IPS-11a (cell line): Measurements from ENCODE around the gene ZNF107.
"Not testable (repeated sequence)": the region's sequence is repeated elsewhere in the genome, so short reads cannot be mapped to it uniquely, and the experiment has no call there.

Experiments used
- H3K4me3 ChIP-seq: one replicate; pipeline ENCODE4 v1.5.1; 2013; ENCODE audit warnings: low read depth, low read length, control low read depth

ZNF107 gene

DNA sequence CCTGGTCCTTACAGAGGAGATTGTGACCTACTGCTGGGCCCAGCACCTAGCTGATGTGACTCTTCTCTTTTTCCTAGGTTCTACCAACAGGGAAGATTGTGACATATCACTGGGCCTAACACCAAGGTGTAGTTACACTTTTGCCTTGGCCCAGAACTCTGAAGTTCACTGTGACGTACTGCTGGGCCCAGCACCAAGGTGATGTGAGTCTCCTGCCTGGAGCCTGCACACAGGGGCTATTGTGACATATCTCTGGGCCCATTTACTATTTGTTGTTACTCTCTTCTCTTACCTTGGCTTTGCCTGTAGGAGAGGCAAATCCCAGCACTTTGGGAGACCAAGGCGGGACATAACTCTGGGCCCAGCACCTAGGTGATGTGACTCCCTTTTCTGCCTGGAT is 23.1 kb upstream of the ZNF107 start:
- H3K4me3 ChIP-seq, result no peak overlapping the region

DNA sequence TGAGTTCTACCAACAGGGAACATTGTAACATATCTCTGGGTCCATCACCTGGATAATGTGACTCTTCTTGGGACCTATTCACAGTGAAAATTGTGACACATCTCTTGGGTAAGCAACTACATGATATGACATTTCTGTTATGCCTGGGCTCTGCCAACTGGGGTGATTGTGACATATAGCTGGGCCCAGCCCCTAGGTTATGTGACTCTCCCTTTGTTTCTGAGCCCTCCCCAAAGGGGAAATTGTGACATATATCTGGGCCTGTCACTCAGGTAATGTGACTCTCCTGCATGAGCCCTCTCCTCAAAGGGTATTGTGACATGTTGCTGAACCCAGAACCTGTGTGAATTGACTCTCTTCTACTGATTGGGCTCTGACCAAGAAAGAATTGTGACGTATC is 22.4 kb upstream of the ZNF107 start:
- no peak overlapping the region for H3K4me3 ChIP-seq

DNA sequence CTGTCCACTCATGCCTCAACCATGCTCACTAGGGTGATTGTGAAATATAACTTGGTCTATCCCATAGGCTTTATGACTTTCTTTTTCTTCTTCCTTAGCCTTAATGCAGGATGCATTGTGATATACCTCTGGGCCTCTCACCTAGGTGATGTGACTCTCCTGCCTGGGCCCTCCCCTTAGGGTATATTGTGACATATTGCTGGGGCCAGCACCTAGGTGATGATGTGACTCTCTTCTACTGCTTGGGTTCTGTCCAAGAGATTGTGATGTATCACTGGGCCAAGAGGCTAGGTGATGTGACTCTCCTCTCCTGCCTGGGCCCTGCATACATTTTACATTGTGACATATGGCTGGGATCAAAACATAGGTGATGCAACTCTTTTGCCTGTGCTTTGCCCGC is 14.7 kb upstream of the ZNF107 start:
- no peak overlapping the region for H3K4me3 ChIP-seq

DNA sequence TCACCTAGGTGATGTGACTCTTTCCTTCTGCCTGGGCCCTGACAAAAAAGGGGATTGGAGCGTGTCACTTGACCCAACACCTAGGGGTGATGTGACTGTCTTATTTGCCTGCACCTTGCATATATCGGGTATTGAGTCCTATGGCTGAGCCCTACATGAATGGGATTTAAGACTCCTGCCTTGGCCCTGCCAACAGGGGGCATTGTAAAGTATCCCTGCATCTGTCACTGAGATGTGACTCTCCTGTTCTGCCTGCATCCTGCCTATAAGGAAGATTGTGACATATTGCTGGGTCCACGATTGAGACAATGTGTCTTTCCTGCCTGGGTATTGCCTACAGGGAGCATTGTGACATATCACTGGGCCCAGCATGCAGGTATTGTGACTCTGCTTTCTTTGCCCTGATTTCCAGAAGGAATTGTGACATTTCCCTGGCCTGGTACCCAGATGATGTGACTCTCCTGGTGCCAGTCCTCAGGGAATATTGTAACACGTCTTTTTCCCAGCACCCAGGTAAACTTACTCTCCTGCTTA is 14.2 kb upstream of the ZNF107 start:
- no peak overlapping the region for H3K4me3 ChIP-seq

DNA sequence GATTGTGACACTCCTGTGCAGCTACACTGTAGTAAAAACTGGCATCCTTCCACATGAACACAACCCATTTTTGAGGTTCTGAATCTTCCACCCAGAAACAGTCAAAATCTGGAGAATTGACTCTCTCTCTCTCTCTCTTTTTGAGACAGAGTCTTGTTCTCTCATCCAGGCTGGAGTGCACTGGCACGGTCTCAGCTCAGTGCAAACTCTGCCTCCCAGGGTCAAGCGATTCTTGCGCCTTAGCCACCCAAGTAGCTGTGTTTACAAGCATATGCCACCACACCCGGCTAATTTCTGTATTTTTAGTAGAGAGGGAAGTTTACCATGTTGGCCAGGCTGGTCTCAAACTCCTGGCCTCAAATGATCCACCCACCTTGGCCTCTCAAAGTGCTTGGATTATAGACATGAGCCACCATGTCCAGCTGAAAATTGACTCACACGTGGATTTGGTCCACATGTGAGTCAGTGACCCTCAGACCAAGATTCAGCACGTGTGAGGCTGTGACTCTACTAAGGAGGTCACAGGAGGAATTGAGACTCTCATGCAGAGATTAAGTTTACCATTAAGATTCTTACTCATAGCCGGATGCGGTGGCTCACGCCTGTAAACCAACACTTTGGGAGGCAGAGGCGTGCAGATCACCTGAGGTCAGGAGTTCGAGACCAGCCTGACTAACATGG is 12.1 kb upstream of the ZNF107 start:
- H3K4me3 ChIP-seq, result no peak overlapping the region

DNA sequence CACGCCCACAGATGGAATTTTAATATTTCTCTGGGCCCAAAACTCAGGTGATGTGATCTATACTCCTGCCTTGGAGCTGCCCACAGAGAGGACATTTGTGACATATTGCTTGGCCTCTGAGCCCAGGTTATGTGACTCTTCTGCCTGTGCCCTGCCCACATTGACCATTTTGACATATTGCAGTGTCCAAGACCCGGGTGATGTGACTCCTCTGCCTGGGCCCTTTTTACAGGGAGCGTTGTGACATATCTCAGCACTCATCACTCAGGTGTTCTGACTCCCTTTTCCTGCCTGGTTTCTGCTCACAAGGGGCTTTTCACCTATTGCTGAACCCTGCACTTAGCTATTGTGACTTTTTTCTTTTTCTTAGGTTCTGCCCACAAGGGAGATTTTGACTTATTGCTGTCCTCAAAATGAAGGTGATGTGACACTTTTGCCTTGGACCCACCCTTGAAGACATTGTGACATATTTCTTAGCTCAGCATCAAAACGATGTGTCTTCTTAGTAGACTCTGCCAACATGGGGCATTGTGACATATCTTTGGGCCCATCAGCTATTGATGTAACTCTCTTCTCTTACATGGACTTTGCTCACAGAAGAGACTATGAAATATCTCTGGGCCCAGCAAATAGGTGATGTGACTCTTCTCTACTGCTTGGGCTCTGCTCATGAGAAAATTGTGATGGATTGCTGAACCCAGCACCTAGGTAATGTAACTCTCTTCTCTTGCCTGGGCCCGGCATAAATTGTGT is 11.0 kb upstream of the ZNF107 start:
- no peak overlapping the region for H3K4me3 ChIP-seq

DNA sequence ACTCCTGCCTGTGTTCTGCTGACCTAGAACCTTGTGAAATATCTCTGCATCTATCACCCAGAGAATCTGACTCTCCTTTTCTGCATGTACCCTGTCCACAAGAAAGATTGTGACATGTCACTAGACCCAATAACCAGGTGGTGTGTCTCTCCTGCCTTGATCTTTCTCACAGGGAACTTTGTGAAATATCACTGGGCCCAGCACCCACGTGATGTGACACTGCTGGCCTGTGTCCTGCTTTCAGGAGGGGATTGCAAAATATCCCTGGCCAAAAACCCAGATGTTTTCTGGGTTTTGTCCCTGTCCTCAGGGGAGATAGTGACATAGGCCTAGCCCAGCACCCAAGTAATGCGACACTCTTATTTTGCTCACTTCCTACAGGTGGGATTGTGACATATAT is 10.1 kb upstream of the ZNF107 start:
- H3K4me3 ChIP-seq, result no peak overlapping the region

DNA sequence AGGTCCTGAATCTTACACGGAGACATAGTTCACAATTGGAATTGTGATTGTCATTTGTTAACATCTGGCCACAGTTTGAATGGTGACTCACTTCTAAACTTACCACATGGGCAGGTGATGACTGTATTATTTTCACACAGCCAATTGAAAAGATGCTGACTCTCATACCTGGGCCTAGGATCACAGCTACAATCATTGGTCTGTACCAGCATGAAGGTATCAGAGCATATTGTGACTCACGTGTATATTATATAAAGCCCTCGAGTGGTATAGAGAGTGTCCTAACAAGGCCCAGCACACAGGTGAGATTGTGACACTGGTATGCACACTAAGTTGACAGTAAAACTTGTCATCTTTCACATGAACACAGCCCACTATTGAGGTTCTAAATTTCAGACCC is 9.4 kb upstream of the ZNF107 start:
- H3K4me3 ChIP-seq, result no peak overlapping the region

DNA sequence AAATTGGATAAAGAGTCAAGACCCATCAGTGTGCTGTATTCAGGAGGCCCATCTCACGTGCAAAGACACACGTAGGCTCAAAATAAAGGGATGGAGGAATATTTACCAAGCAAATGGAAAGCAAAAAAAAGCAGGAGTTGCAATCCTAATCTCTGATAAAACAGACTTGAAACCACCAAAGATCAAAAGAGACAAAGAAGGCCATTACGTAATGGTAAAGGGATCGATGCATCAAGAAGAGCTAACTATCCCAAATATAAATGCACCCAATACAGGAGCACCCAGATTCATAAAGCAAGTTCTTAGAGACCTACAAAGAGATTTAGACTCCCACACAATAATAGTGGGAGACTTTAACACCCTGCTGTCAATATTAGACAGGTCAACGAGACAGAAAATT is 3.8 kb upstream of the ZNF107 start:
- not testable (repeated sequence) for H3K4me3 ChIP-seq

DNA sequence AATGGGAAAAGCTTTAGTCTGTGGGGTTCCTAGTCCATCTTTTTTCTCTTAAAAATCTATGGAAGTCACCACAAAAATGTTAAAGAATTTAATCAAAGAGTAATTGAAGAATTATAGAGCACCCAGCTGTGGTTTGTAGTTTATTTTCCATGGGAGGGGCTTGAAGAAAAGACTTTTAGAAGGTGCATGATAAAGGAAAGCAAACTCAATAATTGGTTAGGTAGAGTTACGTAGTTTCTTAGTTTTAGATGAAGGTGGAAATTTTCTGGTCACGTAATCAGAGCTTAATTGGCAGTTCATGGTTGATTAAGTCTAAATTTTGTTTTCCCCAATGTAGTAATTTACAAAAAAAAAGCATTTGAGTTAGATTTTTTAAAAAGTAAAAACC is 724 bp downstream of the ZNF107 start:
- H3K4me3 ChIP-seq, result peak overlapping the region; percentile 81

DNA sequence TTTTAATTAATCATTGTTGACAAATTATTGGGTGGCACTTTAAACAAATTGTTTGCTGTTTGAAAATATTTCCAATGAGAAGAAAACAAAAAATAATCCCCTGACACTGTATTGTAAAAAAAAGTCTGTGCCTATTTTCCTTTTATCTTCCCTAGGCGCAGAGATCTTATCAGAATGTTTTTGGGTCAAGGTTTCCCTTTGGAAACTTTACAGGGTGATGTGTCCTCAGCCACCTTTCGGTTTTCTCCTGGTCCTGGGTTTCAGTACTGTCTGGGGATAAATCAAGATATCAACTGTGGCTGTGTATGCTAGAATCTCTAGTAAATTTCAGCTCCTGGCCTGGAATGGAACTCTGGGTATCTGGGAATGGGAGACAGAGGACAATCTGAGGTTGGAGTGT is 1.4 kb downstream of the ZNF107 start:
- no peak overlapping the region for H3K4me3 ChIP-seq

DNA sequence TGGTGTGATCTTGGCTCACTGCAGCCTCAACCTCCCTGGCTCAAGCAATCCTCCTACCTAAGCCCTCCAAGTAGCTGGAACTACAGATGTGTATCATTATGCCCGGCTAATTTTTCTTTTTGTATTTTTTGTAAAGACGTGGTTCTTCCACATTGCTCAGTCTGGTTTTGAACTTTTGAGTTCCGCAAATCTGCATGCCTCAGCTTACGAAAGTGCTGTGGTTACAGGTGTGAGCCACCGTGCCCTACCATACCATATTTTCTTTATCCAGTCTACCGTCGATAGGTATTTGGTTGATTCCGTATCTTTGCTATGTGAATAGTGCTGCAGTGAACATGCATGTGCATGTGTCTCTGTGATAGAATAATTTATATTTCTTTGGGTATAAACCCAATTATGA is 6.5 kb downstream of the ZNF107 start:
- H3K4me3 ChIP-seq, result no peak overlapping the region

DNA sequence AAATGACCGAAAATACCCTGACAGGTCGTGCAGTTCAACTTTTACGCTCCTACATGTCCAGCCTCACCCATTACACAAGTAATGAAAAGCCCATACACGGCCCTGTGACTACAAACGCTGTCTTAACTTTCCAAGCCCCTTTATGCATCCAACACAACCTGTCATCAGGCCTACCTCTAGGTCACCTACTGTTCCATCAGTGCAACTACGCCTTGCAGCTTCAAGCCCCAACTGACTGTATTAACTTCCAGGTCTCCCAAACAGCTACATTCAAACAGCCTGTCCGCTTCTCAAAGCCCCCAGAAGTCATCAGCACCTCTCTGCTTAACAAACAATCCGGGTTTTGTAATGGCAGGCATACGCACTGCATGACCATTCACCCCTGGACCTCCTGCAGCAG is 19.2 kb downstream of the ZNF107 start:
- H3K4me3 ChIP-seq, result no peak overlapping the region

DNA sequence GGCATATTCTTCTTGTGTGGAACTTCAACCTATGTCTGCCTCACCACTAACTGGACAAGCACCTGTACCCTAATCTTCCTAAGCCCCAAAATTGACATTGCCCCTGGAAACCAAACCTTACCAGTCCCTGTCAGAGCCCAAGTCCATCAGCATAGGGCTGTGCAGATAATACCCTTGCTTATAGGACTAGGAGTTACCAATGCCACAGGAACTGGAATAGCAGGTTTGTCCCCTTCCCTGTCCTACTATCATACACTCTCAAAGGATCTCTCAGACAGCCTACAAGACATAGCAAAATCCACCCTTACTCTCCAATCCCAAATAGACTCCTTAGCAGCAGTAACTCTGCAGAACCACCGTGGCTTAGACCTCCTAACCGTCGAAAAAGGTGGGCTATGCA is 19.8 kb downstream of the ZNF107 start:
- H3K4me3 ChIP-seq, result no peak overlapping the region

DNA sequence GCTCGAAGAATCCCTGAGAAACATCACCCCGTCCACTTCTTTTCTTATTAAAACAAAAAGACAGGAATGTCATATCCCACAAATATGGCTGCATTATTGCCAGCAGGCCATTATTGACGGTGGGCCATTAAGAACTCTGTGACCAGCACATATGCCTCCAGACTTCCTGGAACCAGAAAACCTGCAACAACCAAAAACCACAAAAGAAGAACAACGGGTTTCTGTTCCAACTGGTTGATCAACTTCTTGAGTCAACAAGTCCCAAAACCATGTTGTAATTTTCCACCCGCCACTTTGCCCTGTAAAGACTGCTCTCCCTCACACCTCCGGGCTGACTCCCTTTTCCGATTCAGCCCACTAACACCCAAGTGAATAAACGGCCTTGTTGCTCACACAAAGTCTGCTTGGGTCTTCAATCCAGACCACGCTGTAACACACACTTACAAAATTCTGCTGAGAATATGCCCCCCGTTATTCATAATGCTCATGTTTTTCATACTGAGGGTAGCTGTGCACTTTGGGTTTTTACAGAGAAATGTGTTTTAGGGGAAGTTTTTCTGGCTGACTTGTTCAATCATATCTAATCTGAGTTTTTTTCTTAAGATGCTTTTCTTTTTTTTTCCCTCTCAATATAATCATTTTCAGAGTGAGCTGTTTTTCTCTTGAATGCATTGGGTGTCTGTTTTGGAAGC is 20.7 kb downstream of the ZNF107 start:
- no peak overlapping the region for H3K4me3 ChIP-seq

DNA sequence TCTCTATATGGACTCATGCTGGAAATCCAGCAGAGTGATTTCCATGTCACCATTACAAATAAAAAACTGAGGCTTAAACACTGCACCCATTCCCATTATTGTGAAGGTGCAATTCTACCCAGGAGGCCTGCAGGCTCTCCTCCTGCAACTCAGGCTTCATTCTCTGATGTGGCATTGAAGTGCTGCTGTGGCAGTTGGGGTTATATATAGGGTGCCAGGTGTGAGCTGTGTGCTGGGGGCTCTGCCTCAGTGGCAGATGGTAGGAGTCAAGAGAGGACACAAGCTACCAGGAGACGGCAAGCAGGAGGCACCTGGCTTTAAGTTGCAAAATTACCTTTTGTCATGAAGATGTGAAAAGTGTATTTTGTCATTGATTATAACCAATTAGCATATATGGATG is 21.3 kb downstream of the ZNF107 start:
- no peak overlapping the region for H3K4me3 ChIP-seq

DNA sequence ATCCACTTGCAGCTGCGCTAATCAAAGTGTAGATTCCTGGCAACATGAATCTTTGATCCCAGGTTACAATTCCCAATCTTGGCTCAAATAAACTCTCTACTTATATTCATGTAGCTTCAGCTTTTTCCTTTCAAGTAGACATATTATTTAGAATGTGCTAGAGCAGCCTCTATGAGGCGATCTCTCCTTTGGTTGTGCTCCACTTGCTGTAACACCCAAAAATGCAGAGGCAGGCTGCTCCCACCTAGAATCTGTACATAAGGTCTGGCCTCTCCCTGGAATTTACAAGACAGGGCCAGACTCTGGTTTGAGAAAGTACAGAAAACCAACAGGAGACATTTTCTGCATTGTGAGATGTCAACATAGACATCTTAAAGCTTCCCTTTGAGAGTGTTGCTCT is 23.1 kb downstream of the ZNF107 start:
- H3K4me3 ChIP-seq, result no peak overlapping the region

DNA sequence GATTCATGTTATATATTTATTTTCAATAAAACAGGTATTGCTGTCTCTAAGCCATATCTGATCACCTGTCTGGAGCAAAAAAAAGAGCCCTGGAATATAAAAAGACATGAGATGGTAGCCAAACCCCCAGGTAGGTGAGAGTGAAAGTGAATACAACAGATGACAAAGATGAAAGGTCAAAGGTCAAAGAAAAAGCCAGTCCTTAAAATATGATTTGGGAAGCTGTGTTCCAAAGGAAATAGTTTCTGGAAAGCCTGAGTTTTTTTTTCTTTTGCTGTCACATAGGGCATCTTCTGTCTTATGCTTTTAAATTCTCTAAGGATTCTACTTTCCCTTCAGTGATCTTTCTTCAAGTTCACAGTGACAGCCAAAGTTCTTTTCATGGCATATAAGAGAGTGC is 25.9 kb downstream of the ZNF107 start:
- no peak overlapping the region for H3K4me3 ChIP-seq

DNA sequence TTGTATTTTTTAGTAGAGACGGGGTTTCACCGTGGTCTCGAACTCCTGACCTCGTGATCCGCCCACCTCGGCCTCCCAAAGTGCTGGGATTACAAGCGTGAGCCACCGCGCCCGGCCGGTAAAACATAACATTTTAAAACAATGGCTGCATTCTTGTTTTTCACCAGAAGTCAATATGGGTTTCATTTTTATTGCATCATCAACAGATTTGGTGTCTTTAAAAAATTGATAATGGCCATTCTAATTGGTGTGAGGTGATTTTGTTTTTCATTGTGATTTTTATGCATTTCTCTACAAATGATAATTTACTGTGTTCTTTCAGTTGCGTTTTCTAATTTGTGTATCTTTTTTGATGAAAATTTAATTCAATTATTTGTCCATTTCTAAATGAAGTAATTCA is 31.9 kb downstream of the ZNF107 start:
- not testable (repeated sequence) for H3K4me3 ChIP-seq

DNA sequence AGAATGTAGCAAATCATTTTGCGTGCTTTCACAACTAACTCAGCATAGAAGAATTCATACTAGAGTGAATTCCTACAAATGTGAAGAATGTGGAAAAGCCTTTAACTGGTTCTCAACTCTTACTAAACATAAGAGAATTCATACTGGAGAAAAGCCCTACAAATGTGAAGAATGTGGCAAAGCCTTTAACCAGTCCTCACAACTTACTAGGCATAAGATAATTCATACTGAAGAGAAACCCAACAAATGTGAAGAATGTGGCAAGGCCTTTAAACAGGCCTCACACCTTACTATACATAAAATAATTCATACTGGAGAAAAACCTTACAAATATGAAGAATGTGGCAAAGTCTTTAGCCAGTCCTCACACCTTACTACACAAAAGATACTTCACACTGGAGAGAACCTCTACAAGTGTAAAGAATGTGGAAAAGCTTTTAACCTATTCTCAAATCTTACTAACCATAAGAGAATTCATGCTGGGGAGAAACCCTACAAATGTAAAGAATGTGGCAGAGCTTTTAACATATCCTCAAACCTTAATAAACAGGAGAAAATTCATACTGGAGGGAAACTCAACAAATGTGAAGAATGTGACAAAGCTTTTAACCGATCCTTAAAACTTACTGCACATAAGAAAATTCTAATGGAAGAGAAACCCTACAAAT is 40.8 kb downstream of the ZNF107 start:
- H3K4me3 ChIP-seq, result no peak overlapping the region

DNA sequence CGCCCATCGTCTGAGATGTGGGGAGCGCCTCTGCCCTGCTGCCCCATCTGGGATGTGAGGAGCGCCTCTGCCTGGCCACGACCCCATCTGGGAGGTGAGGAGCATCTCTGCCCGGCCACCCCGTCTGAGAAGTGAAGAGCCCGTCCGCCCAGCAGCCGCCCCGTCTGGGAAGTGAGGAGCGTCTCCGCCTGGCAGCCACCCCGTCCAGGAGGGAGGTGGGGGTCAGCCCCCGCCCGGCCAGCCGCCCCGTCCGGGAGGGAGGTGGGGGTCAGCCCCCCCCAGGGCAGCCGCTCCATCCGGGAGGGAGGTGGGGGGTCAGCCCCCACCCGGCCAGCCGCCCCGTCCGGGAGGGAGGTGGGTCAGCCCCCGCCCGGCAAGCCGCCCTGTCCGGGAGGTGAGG is 52.0 kb downstream of the ZNF107 start:
- not testable (repeated sequence) for H3K4me3 ChIP-seq
